Peyer's patch (tissue), 4 donors: ENCODE data around the gene GPR26.

ENCODE experiments used
- CTCF ChIP-seq, 6 experiments: fragments of 450-650 bp in 4 of 6; fragments of 200-600 bp in 2 of 6; sonication (generic) in 1 of 6; IDR thresholded peaks; one replicate each; pipeline ENCODE4 v1.5.1; 2017 to 2019; ENCODE audit warnings: antibody characterized with exemption in 6 of 6, mild to moderate bottlenecking in 3 of 6, moderate library complexity in 1 of 6
- POLR2A ChIP-seq, 2 donors: fragments of 450-650 bp; IDR thresholded peaks; one replicate each; pipeline ENCODE4 v1.5.1; 2017; ENCODE audit warnings: antibody characterized with exemption in 2 of 2, mild to moderate bottlenecking in 2 of 2, moderate library complexity in 2 of 2

GRCh38 chr10:123619067-123619855, 46.9 kb upstream of the GPR26 start:
- TF ChIP-seq CTCF (IDR thresholded peaks at IDR 0.05) (no peak), POLR2A (IDR thresholded peaks at IDR 0.05) (no peak)
